ENCODE data around the gene NDST1.
"Not testable (repeated sequence)": the region's sequence is repeated elsewhere in the genome, so short reads cannot be mapped to it uniquely, and the experiment has no call there.

NDST1 gene

DNA sequence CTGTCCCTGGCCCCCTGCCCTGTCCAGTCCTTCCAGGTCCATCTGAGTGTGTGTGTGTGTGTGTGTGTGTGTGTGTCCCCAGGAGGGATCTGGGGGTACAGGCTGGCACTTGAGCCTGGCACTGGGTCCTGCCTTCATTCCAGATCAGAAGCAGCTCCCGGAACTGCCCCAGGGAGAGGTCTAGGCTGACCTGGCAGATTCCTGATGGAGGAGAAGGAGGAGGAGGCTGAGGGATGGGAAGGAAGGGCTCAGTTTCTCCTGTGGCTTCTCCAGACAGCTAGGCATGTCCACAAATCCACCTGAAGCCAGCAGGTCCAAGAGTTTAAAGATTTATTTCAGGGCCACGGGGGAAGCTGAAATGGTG is 328 bp downstream of the NDST1 start:
- DNase-seq (ENCODE audit: low read depth, low spot score) = no peak

- no peak for DNase-seq (ENCODE audit: low read depth, low spot score)
Observed at GRCh38 chr5:150508828-150509227, 897 bp downstream of the NDST1 start.

DNA sequence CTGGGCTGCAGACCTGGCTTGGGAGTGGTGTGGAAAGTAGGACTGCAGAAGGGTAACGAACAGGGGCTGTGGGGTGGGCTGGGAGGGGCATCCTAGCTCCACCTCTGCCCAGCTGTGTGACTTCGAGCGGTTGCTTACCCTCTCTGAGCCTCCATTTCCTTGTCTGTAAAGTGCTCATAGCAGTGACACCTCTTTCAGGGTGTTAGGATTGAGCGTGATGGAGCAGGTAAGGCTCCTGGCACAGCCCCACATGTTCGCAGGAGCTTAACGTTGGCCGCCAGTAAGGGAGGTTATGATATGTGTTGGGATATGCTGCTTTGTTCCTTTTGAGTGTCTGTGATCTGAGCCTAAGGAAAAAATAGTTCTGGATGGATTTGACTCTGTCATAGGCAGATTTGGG is 2.1 kb downstream of the NDST1 start:
- no peak for DNase-seq (ENCODE audit: low read depth, low spot score)

GRCh38 chr5:150510460-150511263 is 2.7 kb downstream of the NDST1 start:
- DNase-seq (ENCODE audit: low read depth, low spot score) = no peak

GRCh38 chr5:150511578-150512367 is 3.8 kb downstream of the NDST1 start:
- DNase-seq (ENCODE audit: low read depth, low spot score) = no peak

DNA sequence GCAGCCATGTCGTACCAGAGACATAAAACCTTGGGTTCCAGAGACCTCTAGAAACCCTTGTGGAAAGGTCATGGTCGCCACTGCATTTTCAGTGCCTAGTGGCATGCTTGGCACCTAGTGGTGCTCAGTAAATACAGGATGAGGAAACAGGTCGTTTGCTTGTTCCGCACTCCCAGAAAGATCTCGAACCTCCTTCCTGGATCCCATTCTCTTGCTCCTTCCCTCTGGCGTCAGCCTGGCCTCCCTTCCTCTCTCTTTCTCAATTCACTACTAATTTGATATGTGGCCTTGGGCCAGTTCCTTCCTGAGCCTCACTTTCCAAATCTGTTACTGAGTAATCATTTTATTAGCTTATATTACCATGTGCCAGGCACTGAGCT is 4.4 kb downstream of the NDST1 start:
- no peak for DNase-seq (ENCODE audit: low read depth, low spot score)

- no peak for DNase-seq (ENCODE audit: low read depth, low spot score)
Observed at GRCh38 chr5:150513375-150514309, 5.7 kb downstream of the NDST1 start.

DNA sequence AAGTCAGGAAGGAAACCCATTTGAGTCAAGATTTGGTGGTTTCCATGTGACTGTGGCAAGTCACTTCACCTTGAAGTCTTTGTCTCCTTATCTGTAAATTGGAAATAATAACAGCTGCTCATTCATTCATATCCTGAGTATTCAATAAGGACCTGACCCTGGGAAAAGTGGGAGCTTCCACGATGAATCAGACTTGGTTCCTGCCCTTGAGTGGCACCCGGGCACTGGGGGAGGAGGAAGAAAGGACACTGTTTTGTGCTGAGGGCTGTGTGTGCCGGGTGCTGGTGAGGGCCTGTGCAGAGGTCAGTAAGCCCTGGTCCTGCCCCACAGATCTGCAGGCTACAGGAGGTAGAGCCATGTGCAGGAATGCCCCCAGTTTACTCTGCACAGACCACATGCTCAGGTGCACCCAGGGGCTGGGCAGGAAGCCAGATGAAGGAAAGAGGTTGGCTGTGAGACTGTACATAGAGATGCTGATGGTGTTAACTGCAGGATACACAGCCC is 6.8 kb downstream of the NDST1 start:
- no peak for DNase-seq (ENCODE audit: low read depth, low spot score)

DNA sequence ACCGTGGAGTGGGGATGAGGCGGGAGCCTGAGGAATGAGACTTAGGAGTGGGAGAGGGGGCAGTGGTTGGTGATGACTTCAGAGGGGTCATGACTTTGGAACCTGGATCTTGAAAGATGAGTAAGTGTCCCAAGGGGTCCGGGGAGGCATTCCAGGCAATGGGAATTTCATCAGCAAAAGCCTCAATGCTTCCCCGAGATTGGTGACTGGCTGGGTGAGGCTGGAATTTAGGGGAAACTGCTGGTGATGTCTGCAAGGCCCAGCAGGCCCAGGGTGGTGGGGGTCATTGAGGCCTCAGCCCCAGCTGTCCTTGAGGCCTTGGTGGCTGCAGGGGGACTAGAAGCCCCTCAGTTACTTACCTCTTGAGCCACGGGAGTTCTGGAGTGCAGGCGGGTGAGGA is 7.5 kb downstream of the NDST1 start:
- DNase-seq (ENCODE audit: low read depth, low spot score) = no peak

DNA sequence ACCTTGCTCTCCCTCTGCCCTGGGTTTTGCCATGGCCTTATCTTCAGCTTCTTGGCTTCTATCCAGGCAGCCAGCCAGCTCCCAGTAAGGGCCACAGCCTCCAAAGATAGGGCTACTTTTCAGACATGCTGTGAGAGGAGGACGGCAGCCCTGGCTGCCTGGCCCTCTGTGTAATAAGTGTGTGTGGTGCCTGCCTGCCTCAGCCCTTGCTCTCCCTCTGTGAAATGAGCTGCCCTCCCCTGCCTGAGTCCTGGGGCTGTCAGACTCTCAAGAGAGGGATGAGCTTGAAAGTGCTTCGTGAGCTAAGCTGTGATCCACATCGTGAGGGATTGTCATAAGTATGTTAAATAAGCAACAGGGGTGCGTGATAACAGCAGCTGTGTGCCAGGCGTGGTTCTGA is 8.1 kb downstream of the NDST1 start:
- DNase-seq (ENCODE audit: low read depth, low spot score) = no peak

GRCh38 chr5:150517272-150518152 is 9.6 kb downstream of the NDST1 start:
- no peak for DNase-seq (ENCODE audit: low read depth, low spot score)

DNA sequence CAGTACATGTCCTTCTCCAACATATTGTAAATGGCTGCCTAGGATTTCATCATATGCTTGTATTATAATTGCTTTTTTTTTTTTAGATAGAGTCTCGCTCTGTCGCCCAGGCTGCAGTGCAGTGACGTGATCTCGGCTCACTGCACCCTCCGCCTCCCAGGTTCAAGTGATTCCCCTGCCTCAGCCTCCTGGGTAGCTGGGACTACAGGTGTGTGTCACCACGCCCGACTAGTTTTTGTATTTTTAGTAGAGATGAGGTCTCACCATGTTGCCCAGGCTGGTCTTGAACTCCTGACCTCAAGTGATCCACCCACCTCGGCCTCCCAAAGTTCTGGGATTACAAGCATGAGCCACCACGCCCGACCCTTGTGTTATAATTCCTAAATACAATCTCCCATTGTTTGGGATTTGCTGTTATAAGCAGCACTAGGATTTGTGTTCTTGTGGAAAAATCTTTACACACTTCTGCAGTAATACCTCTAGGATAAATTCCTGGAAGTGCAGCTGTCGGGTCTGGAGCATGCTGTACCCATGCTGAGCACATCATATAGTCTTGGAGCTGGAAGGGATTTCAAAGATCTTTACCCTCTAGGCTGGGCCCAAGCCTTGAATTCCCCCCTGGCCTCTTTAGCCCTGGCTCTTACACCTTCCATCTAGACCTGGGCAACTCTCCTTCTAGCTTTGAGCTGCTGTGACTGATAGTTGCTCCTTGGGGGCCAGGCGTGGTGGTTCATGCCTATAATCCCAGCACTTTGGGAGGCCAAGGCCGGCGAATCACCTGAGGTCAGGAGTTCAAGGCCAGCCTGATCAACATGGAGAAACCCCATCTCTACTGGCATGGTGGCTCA is 11.0 kb downstream of the NDST1 start:
- DNase-seq (ENCODE audit: low read depth, low spot score) = not testable (repeated sequence)

- DNase-seq (ENCODE audit: low read depth, low spot score) = no peak
Observed at GRCh38 chr5:150519560-150519945, 11.6 kb downstream of the NDST1 start.

DNA sequence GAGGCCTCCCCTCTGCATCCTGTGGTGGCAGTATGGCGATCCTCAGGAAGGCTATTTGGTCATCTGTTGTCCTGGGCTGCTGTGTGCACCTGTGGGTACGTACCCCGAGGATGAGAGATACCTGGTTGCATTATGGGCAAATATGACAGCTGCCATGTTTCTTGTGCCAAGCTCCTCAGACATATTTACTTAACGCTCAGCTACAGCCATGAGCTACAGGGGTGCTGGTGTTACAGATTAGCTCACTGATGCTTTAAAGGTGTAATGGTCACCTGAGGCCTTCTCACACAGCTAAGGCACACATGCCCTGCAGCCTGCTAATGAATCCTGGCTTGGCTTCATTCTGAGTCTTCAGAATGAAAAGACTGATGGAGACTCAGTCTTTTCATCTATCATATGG is 12.0 kb downstream of the NDST1 start:
- DNase-seq (ENCODE audit: low read depth, low spot score) = no peak

DNA sequence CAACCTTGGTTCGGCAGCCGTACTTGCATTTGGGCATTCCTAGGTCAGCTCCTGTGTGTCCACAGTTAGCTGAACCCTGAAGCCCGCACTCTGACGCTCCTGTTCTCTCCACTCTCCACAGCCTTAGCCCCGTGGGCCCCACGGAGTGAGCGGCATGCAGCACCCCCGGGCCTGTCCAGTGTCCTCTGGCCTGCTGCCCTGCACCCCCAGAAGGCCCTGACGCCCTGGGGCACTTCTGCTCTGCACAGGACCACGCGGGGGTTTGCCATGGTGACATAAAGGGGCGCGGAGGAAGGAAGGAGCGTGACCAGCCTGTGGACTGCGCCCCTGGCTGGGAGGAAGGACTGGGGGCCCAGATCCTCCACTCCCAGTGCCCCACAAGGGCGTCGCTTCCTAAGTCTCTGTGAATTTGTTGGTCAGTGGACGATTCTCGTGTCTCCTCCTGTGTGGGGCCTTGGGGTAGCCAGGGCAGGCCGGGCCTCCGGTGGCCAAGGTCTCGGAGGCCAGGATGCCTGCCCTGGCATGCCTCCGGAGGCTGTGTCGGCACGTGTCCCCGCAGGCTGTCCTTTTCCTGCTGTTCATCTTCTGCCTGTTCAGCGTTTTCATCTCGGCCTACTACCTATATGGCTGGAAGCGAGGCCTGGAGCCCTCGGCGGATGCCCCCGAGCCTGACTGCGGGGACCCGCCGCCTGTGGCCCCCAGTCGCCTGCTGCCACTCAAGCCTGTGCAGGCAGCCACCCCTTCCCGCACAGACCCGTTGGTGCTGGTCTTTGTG is 13.0 kb downstream of the NDST1 start:
- DNase-seq (ENCODE audit: low read depth, low spot score) = no peak

GRCh38 chr5:150521522-150521817 is 13.5 kb downstream of the NDST1 start:
- no peak for DNase-seq (ENCODE audit: low read depth, low spot score)

DNA sequence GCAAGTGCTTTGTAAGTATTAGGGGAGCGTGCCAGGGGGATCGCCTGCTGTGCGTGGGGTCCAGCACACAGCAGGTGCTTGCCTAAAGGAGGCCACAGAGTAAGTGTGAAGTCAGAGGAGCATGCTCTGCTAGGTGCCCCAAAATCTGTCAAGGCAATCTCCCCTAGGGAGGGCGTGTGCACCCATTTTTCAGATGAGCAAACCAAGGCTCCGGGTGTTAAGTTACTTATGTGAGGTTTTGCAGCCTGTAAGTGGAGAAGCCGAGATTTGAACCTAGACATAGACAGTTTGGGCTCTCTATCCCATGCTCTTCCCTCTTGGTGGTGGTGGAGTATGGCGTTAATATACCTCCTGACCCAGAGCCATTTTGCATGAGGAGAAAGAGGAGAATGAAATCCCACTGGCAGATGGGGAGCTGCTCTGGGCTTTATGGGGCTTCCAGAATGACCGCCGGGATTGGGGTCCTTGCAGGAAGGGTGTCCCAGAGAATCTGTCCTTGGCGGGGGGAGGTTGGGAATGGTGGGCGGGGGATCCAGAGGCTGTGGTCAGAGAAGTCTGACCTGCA is 14.1 kb downstream of the NDST1 start:
- no peak for DNase-seq (ENCODE audit: low read depth, low spot score)

DNA sequence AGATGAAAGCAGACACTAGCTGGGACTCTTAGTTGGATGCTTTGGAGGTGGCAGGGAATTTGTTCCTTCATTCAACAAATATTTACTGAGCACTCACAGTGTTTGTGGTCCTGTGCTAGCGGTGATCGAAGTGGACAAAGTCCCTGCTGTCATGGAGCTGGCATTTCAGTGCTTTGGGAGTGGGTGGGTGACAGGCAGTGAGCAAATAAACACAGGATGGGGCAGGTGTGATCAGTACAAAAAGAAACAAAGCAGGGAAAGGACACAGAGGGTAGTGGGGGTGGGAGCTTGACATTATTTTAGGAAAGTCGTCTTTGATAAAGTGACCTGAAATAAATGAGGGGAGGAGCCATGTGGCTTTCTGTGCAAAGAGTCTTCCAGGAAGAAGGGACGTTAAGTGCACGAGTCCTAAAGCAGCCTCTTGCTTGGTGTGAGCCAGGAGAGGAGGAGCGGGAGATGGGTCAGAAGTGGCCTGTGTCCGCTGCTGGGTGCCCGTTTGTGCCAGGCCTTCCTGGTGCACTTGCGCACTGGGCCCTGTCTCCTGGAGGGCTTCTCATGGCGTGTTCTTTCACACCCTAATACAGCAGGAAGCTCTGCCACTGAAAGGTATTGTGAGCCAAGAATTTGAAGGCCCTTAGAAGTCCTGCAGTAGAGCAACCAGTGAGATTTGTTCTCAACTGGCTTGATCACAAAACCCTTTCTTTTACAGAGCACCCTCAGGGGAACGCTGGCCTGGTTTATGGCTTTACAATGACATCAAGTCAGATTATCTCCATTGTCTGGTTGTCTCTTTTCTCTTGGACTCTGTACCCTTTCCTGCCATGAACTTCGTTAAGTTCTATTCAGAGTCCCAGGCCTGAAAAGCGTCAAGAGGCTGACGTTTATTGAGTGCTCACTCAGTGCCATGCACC is 14.8 kb downstream of the NDST1 start:
- no peak for DNase-seq (ENCODE audit: low read depth, low spot score)

Data from activated naive CD8-positive, alpha-beta T cell treated with anti-CD3 and anti-CD28 coated beads, Interleukin-2, amount 50 U/mL, for 16 hours (primary cell).